ENCODE results near the gene MORN4. TPM values are rescaled to one million over a fixed set of nuclear protein-coding genes. Genes with fewer than 3 reads are reported as not detected.

The MORN4 gene
- total and polyA plus RNA-seq, 7 experiments from 2014 or later = 0.78 to 5.9 (median 1.5) TPM

DNA sequence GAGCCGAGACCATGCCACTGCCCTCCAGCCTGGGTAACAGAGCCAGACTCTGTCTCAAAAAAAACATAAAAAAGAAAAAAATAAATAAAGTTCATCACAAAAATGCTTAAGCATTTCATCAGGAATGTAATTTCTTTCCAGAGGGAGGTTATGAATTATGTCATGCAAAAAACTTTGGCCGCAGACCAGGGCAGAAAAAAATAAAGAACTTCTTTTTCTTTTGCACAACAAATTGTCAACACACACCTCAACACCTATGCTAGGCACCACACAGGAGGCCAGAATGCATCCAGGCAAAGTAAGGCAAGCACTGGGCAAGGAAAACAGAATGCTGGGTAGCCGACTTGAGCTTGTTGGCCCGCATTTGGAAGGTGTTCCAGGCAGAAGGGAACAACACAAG, 39.9 kb downstream of the MORN4 start:
- Histone ChIP-seq H3K27ac (ENCODE audit: low read depth, low read length) (no peak overlapping the region), H3K9me3 (ENCODE audit: control insufficient read depth in 2 of 3, low read length in 3 of 3) (no peaks in the 10 kb centered on the region), H3K4me1 (ENCODE audit: control insufficient read depth in 2 of 2, insufficient read depth in 2 of 2, low read length in 2 of 2) (no peaks in the 10 kb centered on the region), H3K27me3 (ENCODE audit: control insufficient read depth in 2 of 2, insufficient read depth in 2 of 2, low read length in 2 of 2) (no peaks in the 10 kb centered on the region), H3K36me3 (ENCODE audit: control insufficient read depth in 2 of 3, insufficient read depth in 3 of 3, low read length in 3 of 3) (no peaks in the 10 kb centered on the region), H3K4me3 (ENCODE audit: low read length) (no peak overlapping the region)
- H3K27ac Mint-ChIP-seq = no peak overlapping the region
- ATAC-seq (no peak), DNase-seq (no peak)
- H3K27me3 Mint-ChIP-seq = no peaks in the 10 kb centered on the region
- H3K4me3 Mint-ChIP-seq = no peak overlapping the region
- H3K36me3 Mint-ChIP-seq = no peaks in the 10 kb centered on the region
- CTCF ChIA-PET = no interaction called here
- H3K9me3 Mint-ChIP-seq = no peaks in the 10 kb centered on the region
- intact Hi-C loops (cut with micrococcal nuclease) = no loop called here
- POLR2A ChIA-PET = no interaction called here
- H3K4me1 Mint-ChIP-seq = peaks cover 0 to 8% (median 0%) of the 10 kb centered on the region in 7 donors

DNA sequence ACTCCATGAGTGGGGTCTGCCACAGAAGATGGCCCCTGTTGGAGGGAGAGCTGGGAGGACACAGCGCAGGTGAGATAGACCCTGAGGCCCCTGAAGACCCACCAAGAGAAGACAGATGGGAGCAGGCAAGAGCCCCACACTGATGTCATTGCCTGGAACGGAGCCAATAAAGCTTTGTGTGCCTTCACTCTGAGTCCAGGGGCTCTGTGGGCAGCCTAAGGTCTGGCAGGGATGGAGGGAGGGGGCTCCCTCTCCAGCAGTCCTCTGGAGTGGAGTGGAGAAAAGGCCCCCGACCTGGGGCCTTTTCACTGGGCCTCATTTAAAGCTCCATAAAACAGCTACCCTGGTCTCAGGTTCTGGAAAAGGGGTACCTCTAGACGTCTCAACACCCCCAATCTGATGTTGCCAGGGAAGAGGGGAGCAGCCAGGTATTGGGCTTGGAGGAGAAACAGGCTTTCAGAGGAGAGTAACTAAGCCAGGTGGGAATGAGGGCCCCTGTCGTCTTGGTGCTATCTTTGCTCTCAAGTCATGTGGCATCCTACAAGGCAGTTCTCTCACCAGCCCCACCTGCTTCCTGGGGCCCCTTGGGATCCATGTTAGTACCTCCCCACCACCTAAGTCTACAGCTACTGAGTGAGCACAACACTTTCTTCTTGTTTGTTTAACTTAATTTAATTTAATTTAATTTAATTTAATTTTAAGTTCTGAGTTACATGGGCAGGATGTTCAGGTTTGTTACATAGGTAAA, 42.4 kb downstream of the MORN4 start:
- peak overlapping the region in 1 of 9 donors; percentile 13 for H3K27ac Mint-ChIP-seq
- no peak for ATAC-seq
- CTCF ChIA-PET = no interaction called here

DNA sequence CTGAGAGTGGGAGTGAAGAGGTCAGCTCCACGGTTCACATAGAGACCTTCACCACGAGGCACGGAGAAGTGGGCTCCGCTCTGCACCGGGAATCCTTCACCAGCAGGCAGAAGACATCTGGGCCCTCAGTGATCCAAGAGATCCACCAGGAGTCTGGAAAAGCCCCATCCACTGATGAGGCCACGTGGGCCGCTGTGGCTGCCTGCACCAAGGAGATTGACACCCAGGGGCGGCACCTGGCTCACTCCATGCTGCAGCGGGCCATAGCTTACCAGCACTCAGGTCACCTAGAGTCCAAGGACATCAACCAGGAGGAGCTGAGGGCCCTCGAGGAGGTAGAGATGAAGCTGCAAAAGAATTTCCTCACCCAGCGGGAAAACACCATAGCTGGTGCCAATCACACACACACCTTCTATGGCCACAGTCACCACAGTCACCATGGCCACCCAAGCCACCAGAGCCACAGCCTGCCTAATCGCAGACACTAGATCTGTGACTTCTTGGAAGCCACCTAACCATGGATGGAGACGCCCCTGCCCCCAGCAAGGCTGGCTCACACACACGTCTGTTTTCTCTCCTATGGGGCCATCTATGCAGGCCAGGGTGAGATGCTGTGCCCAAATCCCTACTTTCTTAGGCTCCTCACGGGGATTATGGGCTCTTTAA, 43.1 kb downstream of the MORN4 start:
- ATAC-seq (peak; percentile 59), DNase-seq (no peak)
- peak overlapping the region in 1 of 9 donors; percentile 13 for H3K27ac Mint-ChIP-seq
- H3K4me1 Mint-ChIP-seq = peaks cover 0 to 8% (median 0%) of the 10 kb centered on the region in 7 donors
- Histone ChIP-seq H3K4me1 (ENCODE audit: control insufficient read depth in 2 of 2, insufficient read depth in 2 of 2, low read length in 2 of 2) (no peaks in the 10 kb centered on the region), H3K36me3 (ENCODE audit: control insufficient read depth in 2 of 3, insufficient read depth in 3 of 3, low read length in 3 of 3) (no peaks in the 10 kb centered on the region), H3K9me3 (ENCODE audit: control insufficient read depth in 2 of 3, low read length in 3 of 3) (no peaks in the 10 kb centered on the region), H3K27me3 (ENCODE audit: control insufficient read depth in 2 of 2, insufficient read depth in 2 of 2, low read length in 2 of 2) (no peaks in the 10 kb centered on the region), H3K27ac (ENCODE audit: low read depth, low read length) (no peak overlapping the region), H3K4me3 (ENCODE audit: low read length) (no peak overlapping the region)
- CTCF ChIA-PET = no interaction called here
- no peak overlapping the region for H3K4me3 Mint-ChIP-seq
- intact Hi-C loops (cut with micrococcal nuclease) = no loop called here
- H3K36me3 Mint-ChIP-seq = no peaks in the 10 kb centered on the region
- H3K27me3 Mint-ChIP-seq = no peaks in the 10 kb centered on the region
- H3K9me3 Mint-ChIP-seq = no peaks in the 10 kb centered on the region
- POLR2A ChIA-PET = no interaction called here

More for the DNA sequence above, 42.4 kb downstream of the MORN4 start:
- H3K36me3 Mint-ChIP-seq = no peaks in the 10 kb centered on the region
- intact Hi-C loops (cut with micrococcal nuclease) = no loop called here
- no peak overlapping the region for H3K4me3 Mint-ChIP-seq
- Histone ChIP-seq H3K36me3 (ENCODE audit: control insufficient read depth in 2 of 3, insufficient read depth in 3 of 3, low read length in 3 of 3) (no peaks in the 10 kb centered on the region), H3K27me3 (ENCODE audit: control insufficient read depth in 2 of 2, insufficient read depth in 2 of 2, low read length in 2 of 2) (no peaks in the 10 kb centered on the region), H3K9me3 (ENCODE audit: control insufficient read depth in 2 of 3, low read length in 3 of 3) (no peaks in the 10 kb centered on the region), H3K4me1 (ENCODE audit: control insufficient read depth in 2 of 2, insufficient read depth in 2 of 2, low read length in 2 of 2) (no peaks in the 10 kb centered on the region), H3K4me3 (ENCODE audit: low read length) (no peak overlapping the region), H3K27ac (ENCODE audit: low read depth, low read length) (no peak overlapping the region)
- DNase-seq = no peak
- POLR2A ChIA-PET = no interaction called here
- H3K9me3 Mint-ChIP-seq = no peaks in the 10 kb centered on the region
- H3K4me1 Mint-ChIP-seq = peaks cover 0 to 8% (median 0%) of the 10 kb centered on the region in 7 donors
- no peaks in the 10 kb centered on the region for H3K27me3 Mint-ChIP-seq

DNA sequence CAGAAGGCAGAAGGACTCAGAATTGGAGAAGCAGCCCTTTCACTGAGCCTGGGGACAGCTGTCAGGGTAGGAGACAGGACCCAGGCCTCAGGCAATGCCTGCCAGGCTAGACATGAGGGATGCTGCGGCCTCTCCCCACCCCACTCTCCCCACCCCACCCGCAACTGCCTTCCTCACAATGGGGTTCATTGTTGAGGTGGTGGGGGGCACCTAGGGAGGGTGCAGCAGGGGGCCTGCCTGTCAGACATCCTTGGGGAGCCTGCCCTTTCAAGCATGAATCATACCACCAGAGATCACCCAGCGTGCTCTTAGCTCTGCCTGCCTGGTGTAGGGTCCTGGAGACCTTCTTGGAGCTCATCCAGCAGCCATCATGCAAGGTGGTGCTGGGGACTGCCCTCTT, 43.8 kb downstream of the MORN4 start, which contains the start of gene C10orf62:
TSS of gene C10orf62 (plus strand) at position 243 of the 400 bp plus-strand sequence. CDS start 177 bp downstream, outside the sequence.
- Histone ChIP-seq H3K27me3 (ENCODE audit: control insufficient read depth in 2 of 2, insufficient read depth in 2 of 2, low read length in 2 of 2) (no peaks in the 10 kb centered on the region), H3K27ac (ENCODE audit: low read depth, low read length) (no peak within 1 kb of the TSS), H3K4me3 (ENCODE audit: low read length) (no peak within 1 kb of the TSS), H3K4me1 (ENCODE audit: control insufficient read depth in 2 of 2, insufficient read depth in 2 of 2, low read length in 2 of 2) (no peaks in the 10 kb centered on the region), H3K9me3 (ENCODE audit: control insufficient read depth in 2 of 3, low read length in 3 of 3) (no peaks in the 10 kb centered on the region), H3K36me3 (ENCODE audit: control insufficient read depth in 2 of 3, insufficient read depth in 3 of 3, low read length in 3 of 3) (no peaks in the 10 kb centered on the region)
- ChIA-PET CTCF (no interaction called here), POLR2A (no interaction called here)
- Mint-ChIP-seq H3K36me3 (no peaks in the 10 kb centered on the region), H3K27me3 (no peaks in the 10 kb centered on the region), H3K27ac (peak within 1 kb of the TSS in 1 of 9 donors; percentile 13), H3K9me3 (no peaks in the 10 kb centered on the region), H3K4me3 (no peak within 1 kb of the TSS), H3K4me1 (peaks cover 0 to 8% (median 0%) of the 10 kb centered on the region in 7 donors)
- intact Hi-C loops (cut with micrococcal nuclease) = no loop called here
- ATAC-seq (no peak), DNase-seq (no peak)

DNA sequence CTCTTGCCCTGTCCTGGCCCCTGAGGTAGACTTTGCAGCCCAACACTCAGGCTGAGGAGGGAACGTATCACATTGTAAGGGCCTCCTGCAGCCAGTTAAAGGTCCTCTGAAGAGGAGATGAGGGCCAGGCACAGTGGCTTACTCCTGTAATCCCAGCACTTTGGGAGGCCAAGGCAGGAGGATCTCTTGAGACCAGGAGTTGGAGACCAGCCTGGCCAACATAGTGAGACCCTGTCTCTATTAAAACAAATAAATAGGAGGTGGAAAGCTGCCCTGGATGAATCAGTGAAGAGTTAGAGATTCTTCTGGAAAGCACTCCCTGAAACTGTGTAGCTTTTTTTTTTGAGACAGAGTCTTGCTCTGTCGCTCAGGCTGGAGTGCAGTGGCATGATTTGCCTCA, 46.1 kb downstream of the MORN4 start:
- peaks cover 0 to 8% (median 0%) of the 10 kb centered on the region in 7 donors for H3K4me1 Mint-ChIP-seq
- no peaks in the 10 kb centered on the region for H3K36me3 ChIP-seq (ENCODE audit: control insufficient read depth in 2 of 3, insufficient read depth in 3 of 3, low read length in 3 of 3)
- no peaks in the 10 kb centered on the region for H3K4me1 ChIP-seq (ENCODE audit: control insufficient read depth in 2 of 2, insufficient read depth in 2 of 2, low read length in 2 of 2)
- H3K27ac Mint-ChIP-seq = no peak overlapping the region
- intact Hi-C loops (cut with micrococcal nuclease) = no loop called here
- no peaks in the 10 kb centered on the region for H3K9me3 ChIP-seq (ENCODE audit: control insufficient read depth in 2 of 3, low read length in 3 of 3)
- H3K27me3 ChIP-seq (ENCODE audit: control insufficient read depth in 2 of 2, insufficient read depth in 2 of 2, low read length in 2 of 2) = no peaks in the 10 kb centered on the region
- no peaks in the 10 kb centered on the region for H3K36me3 Mint-ChIP-seq
- no peak for ATAC-seq
- DNase-seq = no peak
- no peaks in the 10 kb centered on the region for H3K27me3 Mint-ChIP-seq
- POLR2A ChIA-PET = no interaction called here
- no peak overlapping the region for H3K4me3 Mint-ChIP-seq
- H3K4me3 ChIP-seq (ENCODE audit: low read length) = no peak overlapping the region
- CTCF ChIA-PET = no interaction called here
- no peaks in the 10 kb centered on the region for H3K9me3 Mint-ChIP-seq
- no peak overlapping the region for H3K27ac ChIP-seq (ENCODE audit: low read depth, low read length)

DNA sequence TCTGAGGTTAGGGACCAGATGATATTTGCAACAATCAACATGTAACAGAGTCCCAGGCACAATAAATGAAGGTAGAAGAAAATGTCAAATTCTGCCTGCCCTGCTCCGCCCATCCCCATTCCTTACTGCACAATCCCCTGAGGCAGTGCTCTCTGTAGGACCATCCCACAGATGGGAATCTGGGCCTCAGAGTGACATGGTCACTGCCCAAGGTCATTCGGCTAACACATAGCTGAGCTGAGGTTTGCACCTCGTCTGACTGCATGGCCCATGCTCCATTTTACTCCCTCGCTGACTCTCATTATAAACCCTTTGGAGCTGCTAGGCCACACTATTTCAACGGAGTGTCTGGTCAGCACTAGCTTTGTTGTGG, 47.9 kb downstream of the MORN4 start:
- Mint-ChIP-seq H3K27ac (no peak overlapping the region), H3K36me3 (no peaks in the 10 kb centered on the region), H3K4me3 (no peak overlapping the region), H3K9me3 (no peaks in the 10 kb centered on the region), H3K4me1 (peaks cover 0 to 6% (median 0%) of the 10 kb centered on the region in 7 donors), H3K27me3 (no peaks in the 10 kb centered on the region)
- H3K4me3 ChIP-seq (ENCODE audit: low read length) = no peak overlapping the region
- no peaks in the 10 kb centered on the region for H3K27me3 ChIP-seq (ENCODE audit: control insufficient read depth in 2 of 2, insufficient read depth in 2 of 2, low read length in 2 of 2)
- H3K4me1 ChIP-seq (ENCODE audit: control insufficient read depth in 2 of 2, insufficient read depth in 2 of 2, low read length in 2 of 2) = no peaks in the 10 kb centered on the region
- intact Hi-C loops (cut with micrococcal nuclease) = no loop called here
- POLR2A ChIA-PET = no interaction called here
- CTCF ChIA-PET = interaction anchor here (0.6 kb wide), 1 partner anchor 121 kb away, joined by 4 read pairs; no protein-coding TSS in a partner anchor
- no peak for DNase-seq
- no peaks in the 10 kb centered on the region for H3K9me3 ChIP-seq (ENCODE audit: control insufficient read depth in 2 of 3, low read length in 3 of 3)
- H3K27ac ChIP-seq (ENCODE audit: low read depth, low read length) = no peak overlapping the region
- no peak for ATAC-seq
- H3K36me3 ChIP-seq (ENCODE audit: control insufficient read depth in 2 of 3, insufficient read depth in 3 of 3, low read length in 3 of 3) = no peaks in the 10 kb centered on the region

Data from naive thymus-derived CD4-positive, alpha-beta T cell (primary cell).